HG02973 (cell line): ENCODE results near the gene ENC1.
"Not testable (repeated sequence)": the region's sequence is repeated elsewhere in the genome, so short reads cannot be mapped to it uniquely, and the experiment has no call there.

Experiments used
- ATAC-seq: cut with Tn5 transposase; IDR thresholded peaks from one replicate; pipeline ENCODE4 v1.9.1; 2021; ENCODE audit warnings: moderate library complexity; ENCODE audit not compliant: unreplicated experiment

ENC1 gene

GRCh38 chr5:74640450-74640953 lies at the start of gene ENC1:
ENC1 (minus strand) TSS chr5:74640728; CDS start chr5:74636485, 4,243 bp downstream.
- peak; percentile 67 for ATAC-seq

GRCh38 chr5:74686962-74687751 lies 46.6 kb upstream of the ENC1 start:
- ATAC-seq = no peak

GRCh38 chr5:74685979-74686631 lies 45.6 kb upstream of the ENC1 start:
- ATAC-seq = peak; percentile 41

- peak; percentile 80 for ATAC-seq
Observed at GRCh38 chr5:74684900-74685851, 44.6 kb upstream of the ENC1 start, which contains the start of gene HEXB. HEXB (plus strand) TSS chr5:74685233; CDS start chr5:74685261, 28 bp downstream.

GRCh38 chr5:74679966-74680365 lies 39.4 kb upstream of the ENC1 start:
- ATAC-seq = no peak

- ATAC-seq = not testable (repeated sequence)
Observed at GRCh38 chr5:74679300-74679699, 38.8 kb upstream of the ENC1 start.

- ATAC-seq = not testable (repeated sequence)
Observed at GRCh38 chr5:74678123-74678522, 37.6 kb upstream of the ENC1 start.

GRCh38 chr5:74676466-74676865 lies 35.9 kb upstream of the ENC1 start:
- ATAC-seq = not testable (repeated sequence)

- no peak for ATAC-seq
Observed at GRCh38 chr5:74673011-74673790, 32.7 kb upstream of the ENC1 start.

- ATAC-seq = no peak
Observed at GRCh38 chr5:74672215-74672877, 31.8 kb upstream of the ENC1 start.

GRCh38 chr5:74670396-74671038 lies 30.0 kb upstream of the ENC1 start:
- no peak for ATAC-seq

- ATAC-seq = no peak
Observed at GRCh38 chr5:74669821-74670220, 29.3 kb upstream of the ENC1 start.

- no peak for ATAC-seq
Observed at GRCh38 chr5:74667396-74667795, 26.9 kb upstream of the ENC1 start.

- no peak for ATAC-seq
Observed at GRCh38 chr5:74665816-74666215, 25.3 kb upstream of the ENC1 start.

- ATAC-seq = no peak
Observed at GRCh38 chr5:74665273-74665672, 24.7 kb upstream of the ENC1 start.

GRCh38 chr5:74664551-74664950 lies 24.0 kb upstream of the ENC1 start:
- no peak for ATAC-seq

- ATAC-seq = no peak
Observed at GRCh38 chr5:74660873-74661272, 20.3 kb upstream of the ENC1 start.

GRCh38 chr5:74660140-74660539 lies 19.6 kb upstream of the ENC1 start:
- ATAC-seq = no peak

GRCh38 chr5:74659172-74659571 lies 18.6 kb upstream of the ENC1 start:
- no peak for ATAC-seq
